GM18519 (cell line): ENCODE data around the gene C1orf56.
A peak's percentile ranks its signal among the peaks of the same experiment; 100 is the strongest.

Experiments
- ATAC-seq: cut with Tn5 transposase; IDR thresholded peaks from one replicate; pipeline ENCODE4 v1.9.1; 2021; ENCODE audit warnings: mild to moderate bottlenecking, moderate library complexity; ENCODE audit not compliant: unreplicated experiment, low FRiP score

C1orf56 gene

DNA sequence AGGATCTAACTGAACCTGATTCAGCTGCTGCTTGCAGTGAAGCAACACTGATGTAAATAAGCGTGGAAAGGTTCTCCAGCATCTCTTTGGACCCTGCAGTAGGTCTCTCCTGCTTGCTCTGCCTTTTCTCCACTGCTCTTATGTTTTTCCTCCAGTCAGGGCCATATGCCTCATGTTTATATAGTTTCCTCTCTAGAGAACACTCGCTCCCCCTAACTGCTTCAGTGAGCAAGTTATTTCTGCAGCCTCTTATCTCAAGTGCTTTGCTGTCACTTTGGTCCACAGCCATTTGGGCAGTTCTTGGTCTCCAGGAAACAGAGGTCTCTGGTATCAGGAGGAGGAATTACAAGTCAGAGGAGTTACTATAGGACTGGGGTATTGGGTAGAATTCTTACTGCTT, 34.0 kb upstream of the C1orf56 start:
- ATAC-seq = no peak

DNA sequence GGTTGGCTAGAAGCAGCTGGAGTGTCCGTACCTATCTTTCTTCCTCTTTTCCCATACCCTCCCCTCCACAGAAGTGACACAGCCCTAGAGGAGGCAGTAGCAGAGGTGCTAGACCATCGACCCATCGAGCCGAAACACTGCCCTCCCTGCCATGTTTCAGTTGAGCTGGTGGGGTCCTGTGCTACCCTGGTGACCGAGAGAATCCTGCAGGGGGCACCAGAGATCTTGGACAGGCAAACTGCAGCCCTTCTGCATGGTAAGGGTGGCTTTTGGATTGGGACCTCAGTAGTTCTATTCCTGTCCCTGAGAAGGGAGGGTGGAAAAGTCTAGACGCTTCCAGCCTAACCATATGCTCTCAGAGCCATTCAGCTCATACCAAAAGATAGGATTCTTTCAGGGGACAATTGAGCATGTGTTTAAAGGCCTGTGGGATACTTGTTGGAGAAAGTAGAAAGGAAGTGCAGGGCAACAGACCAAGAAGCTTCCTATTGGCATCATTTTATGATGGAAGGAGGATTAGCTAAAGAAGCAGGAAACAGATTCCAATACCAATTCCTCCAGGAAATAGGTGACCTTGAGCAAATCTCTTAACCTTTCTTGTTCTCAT, 22.9 kb upstream of the C1orf56 start:
- ATAC-seq = no peak

DNA sequence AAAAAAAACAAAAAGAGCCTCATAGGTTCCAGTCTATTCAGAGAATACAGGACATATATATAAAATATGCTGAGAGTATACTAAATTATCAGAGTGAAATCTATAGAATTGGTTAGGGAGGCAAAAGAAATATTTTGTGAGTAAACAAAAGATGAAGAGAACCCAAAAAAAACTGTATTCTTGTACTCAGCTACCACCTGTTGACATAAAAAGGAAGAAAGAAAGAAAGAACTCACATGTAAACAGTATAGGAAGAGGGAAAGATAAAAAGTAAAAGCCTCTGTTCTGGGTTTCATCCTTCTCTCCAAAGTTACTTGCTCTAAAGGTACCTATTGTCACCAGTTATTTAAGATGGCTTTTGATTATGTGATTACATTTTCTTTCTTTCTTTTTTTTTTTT, 21.1 kb upstream of the C1orf56 start:
- ATAC-seq = no peak

DNA sequence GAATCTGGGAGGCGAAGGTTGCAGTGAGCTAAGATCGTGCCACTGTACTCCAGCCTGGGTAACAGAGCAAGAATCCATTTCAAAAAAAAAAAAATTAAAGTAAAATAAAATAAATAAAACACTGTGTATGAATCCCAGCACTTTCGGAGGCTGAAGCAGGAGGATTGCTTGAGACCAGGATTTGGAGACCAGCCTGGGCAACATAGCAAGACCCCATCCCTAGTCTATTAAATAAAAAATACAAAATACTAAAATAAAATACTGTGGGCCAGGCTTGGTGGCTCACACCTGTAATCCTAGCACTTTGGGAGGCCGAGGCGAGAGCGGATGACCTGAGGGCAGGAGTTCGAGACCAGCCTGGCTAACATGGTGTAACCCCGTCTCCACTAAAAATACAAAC, 15.4 kb upstream of the C1orf56 start:
- ATAC-seq = no peak

DNA sequence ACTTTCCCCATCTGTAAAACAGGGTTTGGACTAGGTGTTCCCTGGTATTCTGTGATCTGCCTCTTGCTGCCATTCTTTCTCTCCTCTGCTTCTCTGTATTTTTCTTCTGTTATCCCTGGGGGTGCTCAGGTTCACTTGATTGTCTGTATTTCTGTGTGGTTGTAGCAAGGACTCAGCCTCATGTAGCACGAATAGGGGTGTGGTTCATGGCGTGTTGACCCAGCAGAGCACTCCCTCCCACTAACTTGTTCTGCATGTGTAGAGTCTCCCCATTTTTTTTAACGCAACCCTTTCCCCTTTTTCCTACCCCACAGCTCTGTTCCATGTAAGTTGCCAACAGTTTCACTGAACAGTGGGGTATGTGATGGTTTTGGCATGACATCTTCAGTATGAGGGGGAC, 12.4 kb upstream of the C1orf56 start:
- ATAC-seq = no peak

DNA sequence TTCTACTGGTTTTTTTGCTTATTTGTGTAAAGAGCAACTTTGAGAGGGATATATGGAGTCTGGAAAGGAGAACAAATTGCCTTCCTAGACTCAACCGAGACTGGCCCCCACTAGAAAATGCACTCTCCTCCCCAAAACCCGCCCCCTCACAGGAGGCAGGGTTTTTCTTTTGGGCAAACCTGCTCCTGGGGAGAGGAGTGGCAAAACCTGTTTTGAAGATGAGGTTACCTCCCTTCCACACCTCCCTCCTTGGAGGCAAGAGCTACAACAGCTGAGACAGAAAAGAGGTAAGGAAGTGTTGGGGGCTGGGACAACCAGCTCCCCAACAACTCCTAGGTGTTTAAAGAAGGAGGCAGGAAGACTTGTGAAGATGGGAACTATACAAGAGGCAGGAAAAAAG, 11.2 kb upstream of the C1orf56 start, which contains the start of gene BNIPL:
TSS of gene BNIPL (plus strand) at position 231 of the 400 bp plus-strand sequence. CDS start at position 371, 140 bp downstream.
- no peak for ATAC-seq

DNA sequence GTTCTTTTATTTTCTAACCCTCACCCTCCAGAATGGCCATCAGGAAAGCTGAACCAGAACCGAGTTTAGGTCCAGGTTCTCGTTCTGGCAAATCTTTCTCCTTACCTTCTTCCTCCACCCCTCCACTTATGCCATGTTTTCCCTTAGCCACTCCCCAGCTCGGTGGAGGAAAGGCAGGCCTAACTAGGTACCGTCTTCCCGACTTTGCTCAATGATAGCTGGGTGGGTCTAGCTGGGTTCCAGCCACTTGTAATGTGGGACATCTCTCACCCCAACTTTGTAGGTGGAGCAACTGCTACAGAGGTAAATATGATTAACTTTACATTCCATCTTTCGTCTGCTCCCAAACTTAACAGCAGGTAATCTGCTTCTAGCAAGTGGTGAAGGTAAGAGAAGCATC, 10.5 kb upstream of the C1orf56 start:
- ATAC-seq = no peak

DNA sequence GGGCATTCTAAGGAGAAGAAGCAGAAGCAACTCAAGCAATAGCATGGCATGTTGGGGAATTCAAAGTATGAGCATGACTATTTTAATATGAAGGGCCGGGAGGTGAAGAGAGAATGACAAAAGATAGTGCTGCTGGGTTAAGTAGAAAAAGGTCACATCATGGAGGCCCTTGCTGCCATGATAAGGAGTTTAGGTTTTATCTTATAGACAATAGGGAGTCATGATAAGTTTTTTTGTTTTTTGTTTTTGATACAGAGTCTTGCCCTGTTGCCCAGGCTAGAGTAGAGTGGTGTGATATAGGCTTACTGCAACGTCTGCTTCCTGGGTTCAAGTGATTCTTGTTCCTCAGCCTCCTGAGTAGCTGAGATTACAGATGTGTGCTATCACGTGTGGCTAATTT, 8.0 kb upstream of the C1orf56 start:
- no peak for ATAC-seq

DNA sequence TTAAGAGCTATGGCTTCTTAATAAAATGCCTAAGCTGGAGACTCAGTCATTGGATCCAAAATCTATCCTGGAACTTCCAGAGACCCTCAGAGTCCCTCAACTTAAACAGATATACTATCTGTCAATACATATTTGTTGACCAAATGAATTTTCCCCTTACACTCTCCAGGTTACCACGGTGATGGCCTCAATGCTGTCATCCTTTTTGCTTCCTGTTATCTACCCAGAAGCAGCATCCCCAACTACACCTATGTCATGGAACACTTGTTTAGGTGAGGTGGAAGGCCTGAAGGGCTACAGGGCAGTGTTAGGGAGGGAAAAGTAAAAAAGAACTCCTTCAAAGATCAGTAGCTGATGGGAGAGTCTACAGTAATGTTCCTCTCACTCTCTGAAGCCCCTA, 4.4 kb upstream of the C1orf56 start:
- ATAC-seq = no peak

DNA sequence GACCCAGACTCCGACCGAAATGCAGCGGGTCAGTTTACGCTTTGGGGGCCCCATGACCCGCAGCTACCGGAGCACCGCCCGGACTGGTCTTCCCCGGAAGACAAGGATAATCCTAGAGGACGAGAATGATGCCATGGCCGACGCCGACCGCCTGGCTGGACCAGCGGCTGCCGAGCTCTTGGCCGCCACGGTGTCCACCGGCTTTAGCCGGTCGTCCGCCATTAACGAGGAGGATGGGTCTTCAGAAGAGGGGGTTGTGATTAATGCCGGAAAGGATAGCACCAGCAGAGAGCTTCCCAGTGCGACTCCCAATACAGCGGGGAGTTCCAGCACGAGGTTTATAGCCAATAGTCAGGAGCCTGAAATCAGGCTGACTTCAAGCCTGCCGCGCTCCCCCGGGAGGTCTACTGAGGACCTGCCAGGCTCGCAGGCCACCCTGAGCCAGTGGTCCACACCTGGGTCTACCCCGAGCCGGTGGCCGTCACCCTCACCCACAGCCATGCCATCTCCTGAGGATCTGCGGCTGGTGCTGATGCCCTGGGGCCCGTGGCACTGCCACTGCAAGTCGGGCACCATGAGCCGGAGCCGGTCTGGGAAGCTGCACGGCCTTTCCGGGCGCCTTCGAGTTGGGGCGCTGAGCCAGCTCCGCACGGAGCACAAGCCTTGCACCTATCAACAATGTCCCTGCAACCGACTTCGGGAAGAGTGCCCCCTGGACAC, 534 bp downstream of the C1orf56 start:
- no peak for ATAC-seq

DNA sequence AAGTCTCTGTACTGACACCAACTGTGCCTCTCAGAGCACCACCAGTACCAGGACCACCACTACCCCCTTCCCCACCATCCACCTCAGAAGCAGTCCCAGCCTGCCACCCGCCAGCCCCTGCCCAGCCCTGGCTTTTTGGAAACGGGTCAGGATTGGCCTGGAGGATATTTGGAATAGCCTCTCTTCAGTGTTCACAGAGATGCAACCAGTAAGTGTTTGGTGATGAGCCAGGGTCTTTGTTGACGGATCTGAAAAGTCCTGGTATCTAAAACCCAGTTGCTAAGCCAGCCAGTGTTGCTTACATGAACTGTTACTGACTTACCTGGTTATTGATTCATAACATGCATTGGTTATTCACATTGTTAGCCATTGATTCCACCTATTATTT, 1.1 kb downstream of the C1orf56 start:
- no peak for ATAC-seq

DNA sequence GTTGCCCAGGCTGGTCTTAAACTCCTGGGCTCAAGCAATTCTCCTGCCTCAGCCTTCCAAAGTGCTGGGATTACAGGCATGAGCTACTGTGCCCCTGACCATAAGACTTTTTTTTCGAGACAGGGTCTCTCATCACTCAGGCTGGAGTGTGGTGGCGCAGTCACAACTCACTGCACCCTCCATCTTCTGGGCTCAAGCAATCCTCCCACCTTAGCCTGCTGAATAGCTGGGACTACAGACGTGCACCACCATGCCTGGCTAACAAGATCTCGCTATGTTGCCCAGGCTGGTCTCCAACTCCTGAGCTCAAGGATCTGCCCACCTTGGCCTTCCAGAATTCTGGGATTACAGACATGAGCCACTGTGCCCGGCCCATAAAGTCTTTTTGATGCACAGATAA, 1.9 kb downstream of the C1orf56 start:
- ATAC-seq = no peak

DNA sequence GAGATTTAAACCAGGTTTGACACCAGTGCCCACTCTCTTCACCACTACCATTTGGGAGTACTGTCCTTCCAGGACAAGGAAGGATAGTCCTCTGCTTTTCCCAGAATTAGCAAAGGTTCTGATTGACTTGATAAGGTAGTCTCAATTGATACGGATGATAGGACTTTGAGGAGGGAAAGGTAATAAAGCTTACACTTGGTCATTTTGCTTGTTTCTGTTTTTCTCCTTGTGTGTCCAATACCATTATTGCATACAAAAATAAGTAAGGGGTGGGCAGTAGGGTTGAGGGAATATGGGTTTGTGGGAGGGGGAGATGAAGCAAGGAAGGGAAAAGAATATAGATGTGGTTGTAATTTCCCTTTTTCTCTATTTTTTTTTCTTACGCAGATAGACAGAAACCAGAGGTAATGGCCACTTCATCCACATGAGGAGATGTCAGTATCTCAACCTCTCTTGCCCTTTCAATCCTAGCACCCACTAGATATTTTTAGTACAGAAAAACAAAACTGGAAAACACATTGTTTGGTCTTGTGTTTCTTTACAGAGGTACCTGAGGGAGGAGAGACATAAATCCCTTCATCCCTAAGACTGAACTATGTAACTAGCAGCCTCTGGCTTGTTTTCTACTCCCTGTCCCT, 2.6 kb downstream of the C1orf56 start:
- no peak for ATAC-seq

DNA sequence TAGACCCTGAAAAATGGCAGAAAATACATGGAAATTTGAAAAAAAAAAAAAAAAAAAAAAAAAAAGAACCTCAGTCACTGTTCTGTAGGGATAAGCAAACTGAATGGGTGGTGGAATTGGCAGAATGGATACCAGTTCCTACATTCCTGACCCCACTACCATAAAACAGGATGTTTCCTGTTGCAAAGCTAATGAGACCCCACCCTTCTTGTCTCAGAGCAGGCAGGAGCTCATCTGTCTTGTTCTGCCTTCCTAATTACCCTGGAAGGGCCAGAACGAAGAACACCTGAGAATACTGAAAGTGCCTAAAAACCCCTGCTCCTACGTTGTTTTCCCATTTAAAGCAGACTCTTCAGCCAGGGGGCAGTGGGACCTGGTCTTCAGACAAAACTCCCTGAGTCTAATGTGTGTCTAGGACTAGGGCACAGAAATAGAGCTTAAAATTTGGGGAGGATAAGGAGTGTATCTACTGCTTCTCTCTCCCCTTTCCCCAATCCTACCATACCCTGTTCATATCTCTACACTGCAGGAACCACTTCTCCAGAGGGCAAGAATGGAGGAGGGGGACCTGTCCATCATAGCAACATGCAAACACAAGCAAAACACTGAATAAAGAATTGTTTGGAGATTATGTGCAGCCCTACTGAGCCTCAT, 3.9 kb downstream of the C1orf56 start:
- ATAC-seq = no peak

DNA sequence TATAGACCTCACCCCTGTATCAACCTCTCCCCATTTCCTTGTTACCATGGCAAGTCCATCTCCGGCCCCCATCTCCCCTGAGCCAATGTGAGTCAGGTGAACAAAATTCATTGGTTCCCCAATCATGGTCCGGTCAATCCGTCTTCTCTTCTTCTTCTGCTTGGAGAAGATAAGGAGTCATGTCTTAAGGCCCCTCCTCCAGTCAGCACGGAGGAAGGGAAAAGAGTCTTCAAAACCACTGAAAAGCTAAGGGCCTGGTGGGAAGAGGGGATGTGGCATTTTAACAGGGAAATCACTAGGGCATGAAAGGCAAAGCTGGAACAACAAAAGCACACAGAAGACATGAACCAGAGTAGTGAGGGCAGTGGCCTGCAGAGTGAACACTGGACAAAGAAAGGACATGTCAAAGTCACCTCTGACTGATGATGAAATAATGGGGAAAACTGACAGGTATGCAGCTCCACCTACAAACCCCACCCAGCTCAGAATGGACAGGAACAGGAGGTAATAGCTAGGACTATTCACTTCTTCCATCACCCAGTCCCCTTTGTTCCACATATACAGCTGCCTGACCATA, 7.5 kb downstream of the C1orf56 start:
- ATAC-seq = no peak

DNA sequence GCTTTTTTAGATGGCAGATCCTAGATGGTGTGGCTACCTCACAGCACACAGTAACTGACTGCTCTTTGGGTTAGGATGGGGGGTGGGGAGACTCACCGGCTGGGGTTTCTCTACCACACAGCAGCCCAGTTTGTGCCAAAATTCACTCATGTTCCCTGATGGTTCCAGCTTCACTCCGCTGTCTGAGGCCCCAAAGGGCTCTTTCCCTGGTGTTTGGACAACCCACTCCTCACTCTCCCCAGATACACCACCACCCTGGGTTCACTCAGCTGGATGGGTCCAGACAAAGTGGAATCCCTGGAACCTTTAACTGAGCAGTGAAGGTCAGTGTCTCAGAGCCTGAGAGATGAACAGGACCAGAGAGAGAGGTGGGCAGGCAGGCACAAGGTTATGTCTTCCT, 8.0 kb downstream of the C1orf56 start:
- ATAC-seq = no peak

DNA sequence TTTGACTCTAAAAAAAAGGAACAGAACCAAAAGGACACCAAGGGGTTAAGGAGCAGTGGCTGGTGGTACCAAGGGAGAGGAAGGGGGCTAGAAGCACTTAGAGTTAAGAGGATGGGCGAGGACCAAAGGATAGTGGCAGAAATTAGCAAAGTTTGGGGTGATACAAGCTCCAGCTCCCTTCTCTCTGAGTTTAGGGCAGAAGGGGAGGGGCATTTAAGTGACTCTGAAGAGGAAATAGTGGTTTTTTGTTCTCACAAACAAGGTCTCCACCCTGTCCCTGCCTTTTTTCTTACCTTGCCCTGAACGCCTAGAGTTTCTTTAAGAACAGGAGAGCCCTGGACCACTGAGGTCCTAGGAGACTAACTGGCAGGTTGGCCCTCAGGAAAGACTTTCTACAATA, 8.6 kb downstream of the C1orf56 start:
- ATAC-seq = no peak

DNA sequence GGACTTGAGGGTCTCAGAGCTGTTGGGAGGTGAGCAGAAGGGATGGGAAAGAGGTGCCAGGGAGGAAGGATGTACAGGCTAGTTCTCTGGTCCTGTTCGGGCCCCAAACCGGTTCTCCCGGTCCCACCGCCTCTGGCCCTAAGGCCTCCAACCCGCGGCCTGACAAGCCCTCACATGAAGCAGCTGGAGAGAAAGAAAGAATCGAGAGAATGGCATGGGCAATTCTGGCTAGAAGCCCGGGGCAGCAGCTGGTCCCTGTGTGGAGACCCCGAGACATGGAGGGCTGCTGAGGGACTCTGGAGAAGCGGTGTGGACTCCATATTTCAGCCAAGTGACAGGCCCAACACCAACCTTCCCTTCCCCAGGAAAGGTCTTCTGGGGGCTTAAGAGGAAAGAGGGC, 11.1 kb downstream of the C1orf56 start:
- no peak for ATAC-seq

DNA sequence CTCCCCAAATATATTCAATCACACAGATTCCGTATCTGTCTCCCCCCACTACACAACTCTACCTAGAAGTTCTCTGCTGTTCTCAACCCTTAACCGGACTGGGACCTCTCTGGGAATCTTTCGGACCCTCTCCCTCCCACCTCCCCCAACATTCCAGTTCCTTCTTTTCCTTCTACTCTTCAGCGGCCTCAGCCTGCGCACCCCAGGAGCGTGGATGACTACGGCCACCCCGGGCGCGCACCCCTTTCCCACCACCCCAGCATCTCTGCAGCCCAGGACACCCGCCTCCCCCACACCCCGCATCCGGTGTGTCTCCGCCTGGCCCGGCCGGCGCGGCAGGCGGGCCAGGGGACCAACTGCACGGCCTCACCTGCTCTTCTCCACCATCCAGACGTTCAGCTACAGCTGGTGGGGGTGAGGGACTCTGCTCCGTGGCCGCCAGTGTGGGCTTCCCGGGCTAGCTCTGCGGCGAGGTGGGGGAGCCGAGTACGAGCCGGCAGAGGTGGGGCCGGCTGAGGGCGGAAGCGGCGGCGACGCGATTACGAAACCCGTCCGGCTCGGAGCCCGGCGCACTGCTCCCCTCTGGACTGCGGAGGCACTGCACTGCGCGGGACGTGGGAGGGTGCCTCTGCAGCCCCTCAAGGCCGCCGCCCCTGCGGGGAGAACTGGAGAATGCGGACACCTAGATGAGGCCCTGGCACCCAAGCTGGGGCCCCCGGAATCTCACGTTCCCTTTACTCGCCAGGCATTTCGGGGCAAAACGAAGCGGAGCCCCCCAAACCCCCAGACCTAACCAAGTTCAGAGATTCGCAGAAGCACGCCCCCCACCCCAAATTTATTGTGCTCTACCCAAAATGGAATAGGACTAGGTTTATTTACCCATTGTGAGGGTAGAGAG, 11.8 kb downstream of the C1orf56 start, which contains the start of gene CDC42SE1:
TSS of gene CDC42SE1 (minus strand) at position 514 of the 898 bp plus-strand sequence. CDS start 3,892 bp downstream, outside the sequence.
- ATAC-seq = peak; percentile 67
